G401 (cell line): ENCODE data around the gene RBFA. TPM values are rescaled to one million over a fixed set of nuclear protein-coding genes. Genes with fewer than 3 reads are reported as not detected.
"Not testable (repeated sequence)": the region's sequence is repeated elsewhere in the genome, so short reads cannot be mapped to it uniquely, and the experiment has no call there.

ENCODE experiments used
- DNase-seq: peaks from one replicate; pipeline ENCODE4 v3.0.0-alpha.2; 2015; ENCODE audit warnings: low spot score
- in situ Hi-C: cut with HindIII; loops from 2 replicates; pipeline ENCODE4 v1.10.0; 2016; ENCODE audit warnings: low sequenced_read_pairs, mixed read lengths
- total RNA-seq: library from RNA; depleted of rRNA; stranded (reverse); fragments of >200 nt; shearing (Covaris generic); gene quantifications from 2 replicates; pipeline ENCODE4 v1.2.3, GENCODE V29; 2014

The RBFA gene
- total RNA-seq, 1 experiment from 2014 or later, result 45.1 TPM

GRCh38 chr18:80023173-80023572 is 11.1 kb upstream of the RBFA start:
- in situ Hi-C loops, result no loop called here
- DNase-seq, result no peak

- DNase-seq, result no peak
- in situ Hi-C loops, result no loop called here
Measured at GRCh38 chr18:80026363-80026762, 7.9 kb upstream of the RBFA start.

GRCh38 chr18:80027719-80028118 is 6.5 kb upstream of the RBFA start:
- not testable (repeated sequence) for DNase-seq

GRCh38 chr18:80029690-80030089 is 4.5 kb upstream of the RBFA start:
- in situ Hi-C loops, result no loop called here
- no peak for DNase-seq

More at GRCh38 chr18:80027719-80028118, 6.5 kb upstream of the RBFA start:
- in situ Hi-C loops, result not testable (repeated sequence)

GRCh38 chr18:80033181-80034067 is 810 bp upstream of the RBFA start:
- in situ Hi-C loops, result no loop called here
- peak; percentile 10 for DNase-seq

- DNase-seq, result peak; percentile 31
- in situ Hi-C loops, result no loop called here
Measured at GRCh38 chr18:80034852-80035406, 695 bp downstream of the RBFA start.

- in situ Hi-C loops, result no loop called here
- DNase-seq, result no peak
Measured at GRCh38 chr18:80035997-80036396, 1.8 kb downstream of the RBFA start.

GRCh38 chr18:80037300-80037699 is 3.1 kb downstream of the RBFA start:
- no peak for DNase-seq
- in situ Hi-C loops, result no loop called here

- in situ Hi-C loops, result no loop called here
- no peak for DNase-seq
Measured at GRCh38 chr18:80037869-80038630, 3.8 kb downstream of the RBFA start.

- in situ Hi-C loops, result no loop called here
- no peak for DNase-seq
Measured at GRCh38 chr18:80040515-80040914, 6.3 kb downstream of the RBFA start.

GRCh38 chr18:80041424-80041823 is 7.2 kb downstream of the RBFA start:
- in situ Hi-C loops, result no loop called here

GRCh38 chr18:80042785-80043184 is 8.6 kb downstream of the RBFA start:
- no peak for DNase-seq
- in situ Hi-C loops, result no loop called here

More at GRCh38 chr18:80041424-80041823, 7.2 kb downstream of the RBFA start:
- no peak for DNase-seq

GRCh38 chr18:80044072-80044471 is 9.8 kb downstream of the RBFA start:
- in situ Hi-C loops, result no loop called here
- no peak for DNase-seq

GRCh38 chr18:80046011-80046410 is 11.8 kb downstream of the RBFA start:
- peak; percentile 67 for DNase-seq
- in situ Hi-C loops, result no loop called here

GRCh38 chr18:80046431-80046830 is 12.2 kb downstream of the RBFA start:
- in situ Hi-C loops, result no loop called here

GRCh38 chr18:80046961-80047541 is 12.8 kb downstream of the RBFA start:
- DNase-seq, result peak; percentile 87
- in situ Hi-C loops, result no loop called here

More at GRCh38 chr18:80046431-80046830, 12.2 kb downstream of the RBFA start:
- no peak for DNase-seq

GRCh38 chr18:80050797-80051196 is 16.6 kb downstream of the RBFA start:
- DNase-seq, result no peak
- in situ Hi-C loops, result no loop called here

GRCh38 chr18:80056095-80056494 is 21.9 kb downstream of the RBFA start:
- in situ Hi-C loops, result no loop called here
- DNase-seq, result no peak

- no peak for DNase-seq
- in situ Hi-C loops, result no loop called here
Measured at GRCh38 chr18:80059945-80060344, 25.7 kb downstream of the RBFA start.

- no peak for DNase-seq
- in situ Hi-C loops, result no loop called here
Measured at GRCh38 chr18:80065705-80066104, 31.5 kb downstream of the RBFA start.
